HEK293T (cell line): ENCODE data around the gene TNKS2.
"Not testable (repeated sequence)": the region's sequence is repeated elsewhere in the genome, so short reads cannot be mapped to it uniquely, and the experiment has no call there.

Experiments
- FOXA1 ChIP-seq: fragments of 450-650 bp; IDR thresholded peaks from 2 replicates; pipeline ENCODE4 v1.6.1; 2016; ENCODE audit warnings: mild to moderate bottlenecking
- NFRKB ChIP-seq: fragments of 450-650 bp; IDR thresholded peaks from 2 replicates; pipeline ENCODE4 v1.6.1; 2016; ENCODE audit warnings: mild to moderate bottlenecking, moderate library complexity
- SUZ12 ChIP-seq: fragments of 450-650 bp; IDR thresholded peaks from 2 replicates; pipeline ENCODE4 v1.6.1; 2016; ENCODE audit warnings: mild to moderate bottlenecking

DNA sequence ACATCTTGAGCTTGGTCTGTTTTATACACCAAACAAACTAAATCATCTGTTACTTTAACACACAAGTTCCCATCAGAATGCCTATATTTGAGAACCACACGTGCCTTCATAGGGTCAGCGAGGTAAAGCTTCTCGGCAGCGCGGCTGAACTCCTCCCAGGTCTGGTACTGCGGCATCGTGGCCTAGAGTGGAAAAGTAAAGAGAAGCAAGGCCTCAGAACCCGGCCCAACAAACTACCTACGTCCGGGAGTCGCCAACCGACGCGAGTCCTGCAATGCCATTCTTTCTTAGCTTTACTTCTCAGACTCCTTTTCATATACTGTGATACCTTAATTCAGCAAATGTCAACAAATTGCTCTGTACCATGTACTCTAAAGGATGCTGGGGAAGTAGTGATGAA is 9.0 kb downstream of the TNKS2 start:
- TF ChIP-seq NFRKB, SUZ12, FOXA1: not testable (repeated sequence)
